Naive thymus-derived CD4-positive, alpha-beta T cell (primary cell): ENCODE measurements around the gene FOXP4. TPM values are rescaled to one million over a fixed set of nuclear protein-coding genes. Genes with fewer than 3 reads are reported as not detected.
A peak's percentile ranks its signal among the peaks of the same experiment; 100 is the strongest.

Experiments used
- ATAC-seq: fragments of 150-1000 bp; cut with Tn5 transposase; 2 replicates; pipeline ENCODE4 v1.10.0; 2021; ENCODE audit warnings: mild to moderate bottlenecking, moderate library complexity
- CTCF ChIA-PET: fragments of 350-600 bp; sonication (Branson Sonifier 250); formaldehyde crosslinking; loops from one replicate; lab custom pipeline; 2021; ENCODE audit warnings: antibody characterized with exemption; lab: Charles Lee
- POLR2A ChIA-PET: fragments of 350-600 bp; sonication (Branson Sonifier 250); formaldehyde crosslinking; loops from one replicate; lab custom pipeline; 2021; ENCODE audit warnings: antibody characterized with exemption, inconsistent platforms; lab: Charles Lee
- DNase-seq, 9 donors: peaks; one replicate each; pipeline versions ENCODE4 v3.0.0 to v3.0.0-alpha.2; 2020 to 2022; ENCODE audit warnings: mixed read lengths in 1 of 9
- H3K27ac ChIP-seq: one replicate; pipeline ENCODE4 v1.7.0; 2013; ENCODE audit warnings: mild to moderate bottlenecking, low read depth, low read length, moderate library complexity
- H3K27me3 ChIP-seq, 2 donors: one replicate each; pipeline ENCODE4 v1.7.0; 2013; ENCODE audit warnings: low read length in 2 of 2, mild to moderate bottlenecking in 2 of 2, moderate library complexity in 2 of 2; ENCODE audit not compliant: control insufficient read depth in 2 of 2, insufficient read depth in 2 of 2
- H3K36me3 ChIP-seq, 3 experiments: 1 replicate in 2 of 3; 2 replicates in 1 of 3; pipeline ENCODE4 v1.7.0; 2013; ENCODE audit warnings: low read length in 3 of 3, mild to moderate bottlenecking in 3 of 3, moderate library complexity in 1 of 3; ENCODE audit not compliant: insufficient read depth in 3 of 3, control insufficient read depth in 2 of 3
- H3K4me1 ChIP-seq, 2 donors: one replicate each; pipeline ENCODE4 v1.7.0; 2013; ENCODE audit warnings: low read length in 2 of 2, mild to moderate bottlenecking in 2 of 2, moderate library complexity in 1 of 2; ENCODE audit not compliant: control insufficient read depth in 2 of 2, insufficient read depth in 2 of 2
- H3K4me3 ChIP-seq: 2 replicates; pipeline ENCODE4 v1.7.0; 2013; ENCODE audit warnings: mild to moderate bottlenecking, low read length
- H3K9me3 ChIP-seq, 3 experiments: 1 replicate in 2 of 3; 2 replicates in 1 of 3; pipeline ENCODE4 v1.7.0; 2013; ENCODE audit warnings: low read length in 3 of 3; ENCODE audit not compliant: control insufficient read depth in 2 of 3
- H3K27ac Mint-ChIP-seq, 9 donors: one replicate each; pipeline ENCODE4 v1.8.0; 2020 to 2022; ENCODE audit warnings: mixed read lengths in 9 of 9, mild to moderate bottlenecking in 8 of 9, moderate library complexity in 5 of 9, inconsistent platforms in 2 of 9
- H3K27me3 Mint-ChIP-seq, 5 donors: one replicate each; pipeline ENCODE4 v1.8.0; 2021 to 2022; ENCODE audit warnings: mixed read lengths in 5 of 5, mild to moderate bottlenecking in 1 of 5
- H3K36me3 Mint-ChIP-seq, 5 donors: one replicate each; pipeline ENCODE4 v1.8.0; 2020 to 2022; ENCODE audit warnings: mixed read lengths in 5 of 5, mild to moderate bottlenecking in 3 of 5, inconsistent platforms in 1 of 5
- H3K4me1 Mint-ChIP-seq, 7 donors: one replicate each; pipeline ENCODE4 v1.8.0; 2020 to 2022; ENCODE audit warnings: mixed read lengths in 7 of 7, mild to moderate bottlenecking in 3 of 7, inconsistent platforms in 1 of 7
- H3K4me3 Mint-ChIP-seq, 10 donors: one replicate each; pipeline ENCODE4 v1.8.0; 2020 to 2022; ENCODE audit warnings: mild to moderate bottlenecking in 10 of 10, mixed read lengths in 10 of 10, moderate library complexity in 6 of 10, inconsistent platforms in 2 of 10
- H3K9me3 Mint-ChIP-seq, 11 donors: one replicate each; pipeline ENCODE4 v1.8.0; 2020 to 2022; ENCODE audit warnings: mixed read lengths in 11 of 11, mild to moderate bottlenecking in 4 of 11, inconsistent platforms in 1 of 11, moderate library complexity in 1 of 11
- intact Hi-C, 2 donors: fragments of 100-400 bp; cut with micrococcal nuclease; formaldehyde crosslinking; loops; one replicate each; pipeline ENCODE4 v1.15.1; 2023
- polyA plus RNA-seq, 2 donors: library from polyadenylated mRNA; unstranded; fragments of 300-500 nt; fragmentation: Illumina TruSeq; gene quantifications; one replicate each; pipeline ENCODE4 v1.2.3, GENCODE V29; 2021
- total RNA-seq, 6 experiments: library from RNA in 5 of 6; stranded (reverse) in 5 of 6; gene quantifications; 1 replicate in 5 of 6; 2 replicates in 1 of 6; pipeline ENCODE4 v1.2.3 and lab custom pipeline; 2021 to 2026

Gene FOXP4
- total and polyA plus RNA-seq, 7 experiments from 2014 or later, result 0.07 to 7.6 (median 4.4) TPM

GRCh38 chr6:41519305-41519744 lies 26.9 kb upstream of the FOXP4 start:
- H3K27me3 Mint-ChIP-seq, result peaks cover 0 to 36% (median 6%) of the 10 kb centered on the region in 5 donors

GRCh38 chr6:41519745-41520699 lies 26.2 kb upstream of the FOXP4 start:
- no peak for DNase-seq
- POLR2A ChIA-PET, result interaction anchor here (0.7 kb wide), 1 partner anchor 293 kb away, joined by 3 read pairs; no protein-coding TSS in a partner anchor

More at GRCh38 chr6:41519305-41519744, 26.9 kb upstream of the FOXP4 start:
- no peak overlapping the region for H3K27ac ChIP-seq
- H3K4me3 ChIP-seq, result no peak overlapping the region
- H3K36me3 Mint-ChIP-seq, result no peaks in the 10 kb centered on the region
- H3K4me1 ChIP-seq, result no peaks in the 10 kb centered on the region
- ATAC-seq (no peak), DNase-seq (no peak)
- peaks cover 0 to 2% (median 0%) of the 10 kb centered on the region in 7 donors for H3K4me1 Mint-ChIP-seq
- POLR2A ChIA-PET, result no interaction called here
- no peaks in the 10 kb centered on the region for H3K9me3 ChIP-seq
- intact Hi-C loops, result no loop called here
- H3K9me3 Mint-ChIP-seq, result no peaks in the 10 kb centered on the region
- no peak overlapping the region for H3K27ac Mint-ChIP-seq
- H3K4me3 Mint-ChIP-seq, result no peak overlapping the region
- H3K27me3 ChIP-seq, result no peaks in the 10 kb centered on the region
- CTCF ChIA-PET, result no interaction called here
- no peaks in the 10 kb centered on the region for H3K36me3 ChIP-seq

GRCh38 chr6:41522780-41523548 lies 23.2 kb upstream of the FOXP4 start:
- H3K27ac Mint-ChIP-seq, result no peak overlapping the region
- Histone ChIP-seq H3K36me3 (no peaks in the 10 kb centered on the region), H3K27me3 (no peaks in the 10 kb centered on the region), H3K27ac (no peak overlapping the region), H3K4me3 (no peak overlapping the region), H3K9me3 (no peaks in the 10 kb centered on the region), H3K4me1 (no peaks in the 10 kb centered on the region)
- H3K27me3 Mint-ChIP-seq, result peaks cover 0 to 56% (median 9%) of the 10 kb centered on the region in 5 donors
- DNase-seq, result no peak
- ATAC-seq, result no peak
- CTCF ChIA-PET, result no interaction called here
- no peaks in the 10 kb centered on the region for H3K9me3 Mint-ChIP-seq
- no peaks in the 10 kb centered on the region for H3K4me1 Mint-ChIP-seq
- intact Hi-C loops, result no loop called here
- H3K36me3 Mint-ChIP-seq, result no peaks in the 10 kb centered on the region
- no peak overlapping the region for H3K4me3 Mint-ChIP-seq
- POLR2A ChIA-PET, result interaction anchor here (0.6 kb wide), 1 partner anchor 38 kb away, joined by 3 read pairs; no protein-coding TSS in a partner anchor

More at GRCh38 chr6:41519745-41520699, 26.2 kb upstream of the FOXP4 start:
- H3K4me3 ChIP-seq, result no peak overlapping the region
- H3K4me1 ChIP-seq, result no peaks in the 10 kb centered on the region
- CTCF ChIA-PET, result no interaction called here
- H3K9me3 ChIP-seq, result no peaks in the 10 kb centered on the region
- no peaks in the 10 kb centered on the region for H3K4me1 Mint-ChIP-seq
- no peaks in the 10 kb centered on the region for H3K9me3 Mint-ChIP-seq
- H3K36me3 Mint-ChIP-seq, result no peaks in the 10 kb centered on the region
- intact Hi-C loops, result no loop called here
- H3K27me3 Mint-ChIP-seq, result peaks cover 0 to 38% (median 5%) of the 10 kb centered on the region in 5 donors
- no peak for ATAC-seq
- no peaks in the 10 kb centered on the region for H3K27me3 ChIP-seq
- no peak overlapping the region for H3K27ac ChIP-seq
- H3K36me3 ChIP-seq, result no peaks in the 10 kb centered on the region
- H3K4me3 Mint-ChIP-seq, result no peak overlapping the region
- no peak overlapping the region for H3K27ac Mint-ChIP-seq

GRCh38 chr6:41523915-41524633 lies 22.1 kb upstream of the FOXP4 start:
- no peak for ATAC-seq

GRCh38 chr6:41524634-41525011 lies 21.6 kb upstream of the FOXP4 start:
- Histone ChIP-seq H3K4me1 (no peaks in the 10 kb centered on the region), H3K36me3 (no peaks in the 10 kb centered on the region), H3K9me3 (no peaks in the 10 kb centered on the region), H3K27me3 (no peaks in the 10 kb centered on the region), H3K27ac (no peak overlapping the region), H3K4me3 (no peak overlapping the region)
- Mint-ChIP-seq H3K4me1 (peaks cover 0 to under 1% (median 0%) of the 10 kb centered on the region in 7 donors), H3K27me3 (peaks cover 0 to 71% (median 14%) of the 10 kb centered on the region in 5 donors), H3K4me3 (no peak overlapping the region), H3K36me3 (no peaks in the 10 kb centered on the region), H3K9me3 (no peaks in the 10 kb centered on the region), H3K27ac (no peak overlapping the region)
- no peak for DNase-seq
- no peak for ATAC-seq
- intact Hi-C loops, result no loop called here
- POLR2A ChIA-PET, result no interaction called here
- CTCF ChIA-PET, result no interaction called here

More at GRCh38 chr6:41523915-41524633, 22.1 kb upstream of the FOXP4 start:
- Histone ChIP-seq H3K9me3 (no peaks in the 10 kb centered on the region), H3K4me3 (no peak overlapping the region), H3K27me3 (no peaks in the 10 kb centered on the region), H3K27ac (no peak overlapping the region), H3K4me1 (no peaks in the 10 kb centered on the region), H3K36me3 (no peaks in the 10 kb centered on the region)
- Mint-ChIP-seq H3K36me3 (no peaks in the 10 kb centered on the region), H3K27me3 (peaks cover 0 to 67% (median 14%) of the 10 kb centered on the region in 5 donors), H3K9me3 (no peaks in the 10 kb centered on the region), H3K4me1 (no peaks in the 10 kb centered on the region), H3K4me3 (no peak overlapping the region), H3K27ac (no peak overlapping the region)
- DNase-seq, result no peak
- intact Hi-C loops, result no loop called here
- ChIA-PET POLR2A (no interaction called here), CTCF (no interaction called here)

- no peak overlapping the region for H3K4me3 ChIP-seq
- CTCF ChIA-PET, result no interaction called here
- H3K27me3 Mint-ChIP-seq, result peaks cover 0 to 74% (median 9%) of the 10 kb centered on the region in 5 donors
- no peaks in the 10 kb centered on the region for H3K9me3 Mint-ChIP-seq
- peak overlapping the region in 1 of 9 donors; percentile 22 for H3K27ac Mint-ChIP-seq
- no peak overlapping the region for H3K4me3 Mint-ChIP-seq
- intact Hi-C loops, result no loop called here
- no peak for ATAC-seq
- H3K36me3 ChIP-seq, result no peaks in the 10 kb centered on the region
- H3K36me3 Mint-ChIP-seq, result no peaks in the 10 kb centered on the region
- no peak for DNase-seq
- H3K27ac ChIP-seq, result no peak overlapping the region
- peaks cover 13 to 26% (median 20%) of the 10 kb centered on the region in 7 donors for H3K4me1 Mint-ChIP-seq
- POLR2A ChIA-PET, result no interaction called here
- no peaks in the 10 kb centered on the region for H3K27me3 ChIP-seq
- no peaks in the 10 kb centered on the region for H3K9me3 ChIP-seq
- peaks cover 16 to 19% of the 10 kb centered on the region in 2 donors for H3K4me1 ChIP-seq
Measured at GRCh38 chr6:41527721-41528408, 18.3 kb upstream of the FOXP4 start.
